ENCODE measurements around the gene SLC25A1. TPM values are rescaled to one million over a fixed set of nuclear protein-coding genes. Genes with fewer than 3 reads are reported as not detected.

SLC25A1 gene
- polyA plus RNA-seq, 3 donors: 80.6 to 369 (median 151) TPM

GRCh38 chr22:19132153-19132552 is 46.4 kb downstream of the SLC25A1 start:
- WGBS, 3 donors: 94 to 96% (median 96%) methylated on average over 18 to 20 of the region's 20 CpGs
- no peak overlapping the region for H3K27ac ChIP-seq (ENCODE audit: low read depth, low read length)

DNA sequence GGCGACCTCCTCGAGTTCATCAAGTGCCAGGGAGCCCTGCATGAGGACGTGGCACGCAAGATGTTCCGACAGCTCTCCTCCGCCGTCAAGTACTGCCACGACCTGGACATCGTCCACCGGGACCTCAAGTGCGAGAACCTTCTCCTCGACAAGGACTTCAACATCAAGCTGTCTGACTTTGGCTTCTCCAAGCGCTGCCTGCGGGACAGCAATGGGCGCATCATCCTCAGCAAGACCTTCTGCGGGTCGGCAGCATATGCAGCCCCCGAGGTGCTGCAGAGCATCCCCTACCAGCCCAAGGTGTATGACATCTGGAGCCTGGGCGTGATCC is 46.9 kb downstream of the SLC25A1 start:
- 95 to 97% (median 96%) methylated on average over 19 of the region's 19 CpGs for WGBS, 3 donors
- H3K27ac ChIP-seq (ENCODE audit: low read depth, low read length): no peak overlapping the region

- H3K27ac ChIP-seq (ENCODE audit: low read depth, low read length): no peak within 1 kb of the TSS
- 86 to 90% (median 88%) methylated on average over 27 of the region's 27 CpGs for WGBS, 3 donors
These were observed 47.4 kb downstream of the SLC25A1 start, which contains the start of gene TSSK2 for GRCh38 chr22:19130959-19131684. TSSK2 (plus strand) TSS chr22:19131308; CDS start chr22:19131400, 92 bp downstream.

DNA sequence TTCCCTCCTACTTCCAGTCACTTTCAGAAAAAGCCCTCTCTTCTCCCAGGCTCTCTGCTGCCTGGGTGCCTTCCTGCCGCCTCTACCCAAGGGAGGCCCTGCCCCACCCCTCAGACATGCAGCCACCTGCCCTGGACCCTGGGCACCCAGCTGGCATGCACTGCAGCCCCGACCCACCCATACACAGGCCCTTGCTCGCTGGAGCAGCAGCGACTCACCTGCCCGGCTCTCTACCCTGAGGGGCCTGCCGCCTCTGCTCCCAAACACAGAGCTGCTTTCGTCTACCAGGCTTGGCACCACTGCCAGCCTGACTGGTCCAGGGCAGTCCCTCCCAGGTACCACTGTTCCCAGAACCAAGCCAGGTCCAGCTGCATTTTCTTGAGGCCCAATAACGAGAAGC is 48.7 kb downstream of the SLC25A1 start:
- WGBS, 3 donors: 79 to 85% (median 85%) methylated on average over 8 of the region's 8 CpGs
- no peak overlapping the region for H3K27ac ChIP-seq (ENCODE audit: low read depth, low read length)

DNA sequence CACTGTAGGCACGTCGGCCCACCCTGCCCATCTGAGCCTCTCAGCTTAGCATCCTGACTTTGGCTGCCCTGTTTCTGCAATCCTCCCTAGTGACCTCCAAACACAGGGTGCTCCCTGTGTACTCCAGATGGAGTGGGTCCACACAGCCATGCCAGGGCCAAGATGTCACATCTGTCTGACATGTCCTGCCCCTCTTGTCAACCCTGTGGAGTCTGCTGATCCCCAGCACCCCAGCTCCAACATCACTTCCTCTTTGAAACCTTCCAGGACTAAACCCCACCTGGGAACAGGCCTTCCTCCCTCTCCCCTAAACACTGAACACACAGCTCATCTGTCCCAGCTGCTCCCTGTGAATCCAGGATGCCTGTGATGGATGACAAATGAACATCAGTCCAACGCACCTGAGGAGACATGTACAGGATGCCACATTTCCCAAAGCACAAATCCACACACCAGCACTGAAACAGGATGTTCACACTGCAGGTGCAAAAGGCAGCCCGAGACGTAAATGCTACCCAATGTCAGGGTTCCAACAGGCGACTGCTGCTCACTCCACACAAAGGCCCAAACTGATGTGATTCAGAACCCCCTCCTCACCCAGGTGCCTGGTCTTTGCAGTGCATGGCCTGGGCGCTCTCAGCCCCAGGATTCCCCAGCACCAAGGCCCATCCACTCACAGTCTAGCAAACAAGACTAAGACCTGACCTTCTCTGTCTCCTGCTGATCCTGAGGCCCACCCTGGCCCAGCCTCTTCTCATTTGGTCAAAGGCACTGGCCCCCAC is 49.4 kb downstream of the SLC25A1 start:
- 82 to 88% (median 86%) methylated on average over 7 of the region's 7 CpGs for WGBS, 3 donors
- no peak overlapping the region for H3K27ac ChIP-seq (ENCODE audit: low read depth, low read length)

DNA sequence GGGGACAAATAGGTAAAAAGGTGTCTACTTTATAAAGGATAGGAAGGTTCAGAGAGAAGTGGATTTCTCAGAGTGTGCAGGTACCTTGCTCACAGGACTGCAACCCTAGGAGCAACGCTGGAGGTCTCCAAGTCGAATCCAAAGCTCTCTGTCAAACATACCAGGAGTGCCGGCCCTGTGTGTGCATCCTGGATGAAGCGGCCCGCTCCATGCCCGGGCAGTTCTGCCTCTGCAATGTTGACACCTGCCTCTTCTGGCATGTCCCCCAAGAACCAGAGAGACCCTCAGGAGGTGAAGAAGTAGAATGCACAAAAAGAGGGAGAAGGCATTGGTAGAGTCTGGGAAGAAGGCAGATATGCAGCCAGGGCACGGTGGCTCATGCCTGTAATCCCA is 50.5 kb downstream of the SLC25A1 start:
- 85 to 87% (median 86%) methylated on average over 7 of the region's 7 CpGs for WGBS, 3 donors
- H3K27ac ChIP-seq (ENCODE audit: low read depth, low read length): no peak overlapping the region

GRCh38 chr22:19127329-19128008 is 51.1 kb downstream of the SLC25A1 start:
- WGBS, 3 donors: 70 to 93% (median 93%) methylated on average over 16 of the region's 16 CpGs
- no peak overlapping the region for H3K27ac ChIP-seq (ENCODE audit: low read depth, low read length)

- WGBS, 3 donors: 82 to 91% (median 87%) methylated on average over 16 to 19 of the region's 19 CpGs
- no peak overlapping the region for H3K27ac ChIP-seq (ENCODE audit: low read depth, low read length)
These were observed 51.9 kb downstream of the SLC25A1 start for GRCh38 chr22:19126309-19127273.

Other genes starting within 250 kb of the SLC25A1 start
- 10 to 100 TPM in 1 of 3 donors, 1 to 10 TPM in 2; 2.6 to 12.4 (median 4.9) TPM for gene PRODH, start 242.4 kb downstream of the SLC25A1 start, polyA plus RNA-seq
- 10 to 100 TPM; 13.4 to 32.6 (median 24.3) TPM for gene DGCR2, start 56.3 kb downstream of the SLC25A1 start, polyA plus RNA-seq
- gene TSSK2, start 47.4 kb downstream of the SLC25A1 start, polyA plus RNA-seq: under 1 TPM in 2 of 3 donors, not detected in 1; 0.07 TPM
- 10 to 100 TPM in 2 of 3 donors, 1 to 10 TPM in 1; 7.3 to 13.1 (median 10.7) TPM for gene ESS2, start 34.1 kb downstream of the SLC25A1 start, polyA plus RNA-seq
- not detected for gene GSC2, start 28.4 kb downstream of the SLC25A1 start, polyA plus RNA-seq
- gene CLTCL1, start 113.0 kb upstream of the SLC25A1 start, polyA plus RNA-seq: 1 to 10 TPM; 1.9 to 5.7 (median 4.8) TPM

Data from adipose tissue (tissue), 3 donors.